HCT116 (cell line): ENCODE results near the gene PPM1A.

Experiments
- EZH2phosphoT487 ChIP-seq: fragments of 200-600 bp; IDR thresholded peaks from 2 replicates; pipeline ENCODE4 v1.6.1; 2018; ENCODE audit warnings: antibody characterized with exemption, borderline replicate concordance
- POLR2A ChIP-seq: IDR thresholded peaks from 2 replicates; pipeline ENCODE4 v1.7.0; 2011; ENCODE audit warnings: borderline replicate concordance; ENCODE audit not compliant: insufficient read depth, insufficient read length; ENCODE audit errors: extremely low read depth
- POLR2AphosphoS5 ChIP-seq: IDR thresholded peaks from 2 replicates; pipeline ENCODE4 v1.6.1; 2011; ENCODE audit warnings: mild to moderate bottlenecking, low read depth, low read length, moderate library complexity
- RAD21 ChIP-seq: IDR thresholded peaks from 2 replicates; pipeline ENCODE4 v1.6.1; 2012; ENCODE audit warnings: low read depth, mild to moderate bottlenecking
- SIN3A ChIP-seq: IDR thresholded peaks from 2 replicates; pipeline ENCODE4 v1.6.1; 2012; ENCODE audit warnings: low read depth
- SP1 ChIP-seq: IDR thresholded peaks from 2 replicates; pipeline ENCODE4 v1.6.1; 2012; ENCODE audit warnings: low read depth
- TF ChIP-seq, protein P1 (sequence below), 3 experiments: fragments of 200-600 bp in 1 of 3; sonication (generic) in 1 of 3; IDR thresholded peaks in 2 of 3; conservative IDR thresholded peaks in 1 of 3; 2 replicates each; pipeline ENCODE4 v1.5.1; 2012 to 2017; ENCODE audit warnings: low read depth in 2 of 3, low read length in 2 of 3, antibody characterized with exemption in 1 of 3, borderline replicate concordance in 1 of 3, control low read depth in 1 of 3, mild to moderate bottlenecking in 1 of 3, mixed read lengths in 1 of 3, mixed run types in 1 of 3, moderate library complexity in 1 of 3; ENCODE audit not compliant: insufficient read depth in 1 of 3
- TF ChIP-seq, protein P2 (sequence below): IDR thresholded peaks from 2 replicates; pipeline ENCODE4 v1.6.1; 2012; ENCODE audit warnings: low read depth
- TF ChIP-seq, protein P3 (sequence below): IDR thresholded peaks from 2 replicates; pipeline ENCODE4 v1.6.1; 2012
- TF ChIP-seq, protein P4 (sequence below): IDR thresholded peaks from 2 replicates; pipeline ENCODE4 v1.6.1; 2011; ENCODE audit warnings: mild to moderate bottlenecking, low read length, moderate library complexity; ENCODE audit not compliant: insufficient replicate concordance; ENCODE audit errors: extremely low read depth

DNA sequence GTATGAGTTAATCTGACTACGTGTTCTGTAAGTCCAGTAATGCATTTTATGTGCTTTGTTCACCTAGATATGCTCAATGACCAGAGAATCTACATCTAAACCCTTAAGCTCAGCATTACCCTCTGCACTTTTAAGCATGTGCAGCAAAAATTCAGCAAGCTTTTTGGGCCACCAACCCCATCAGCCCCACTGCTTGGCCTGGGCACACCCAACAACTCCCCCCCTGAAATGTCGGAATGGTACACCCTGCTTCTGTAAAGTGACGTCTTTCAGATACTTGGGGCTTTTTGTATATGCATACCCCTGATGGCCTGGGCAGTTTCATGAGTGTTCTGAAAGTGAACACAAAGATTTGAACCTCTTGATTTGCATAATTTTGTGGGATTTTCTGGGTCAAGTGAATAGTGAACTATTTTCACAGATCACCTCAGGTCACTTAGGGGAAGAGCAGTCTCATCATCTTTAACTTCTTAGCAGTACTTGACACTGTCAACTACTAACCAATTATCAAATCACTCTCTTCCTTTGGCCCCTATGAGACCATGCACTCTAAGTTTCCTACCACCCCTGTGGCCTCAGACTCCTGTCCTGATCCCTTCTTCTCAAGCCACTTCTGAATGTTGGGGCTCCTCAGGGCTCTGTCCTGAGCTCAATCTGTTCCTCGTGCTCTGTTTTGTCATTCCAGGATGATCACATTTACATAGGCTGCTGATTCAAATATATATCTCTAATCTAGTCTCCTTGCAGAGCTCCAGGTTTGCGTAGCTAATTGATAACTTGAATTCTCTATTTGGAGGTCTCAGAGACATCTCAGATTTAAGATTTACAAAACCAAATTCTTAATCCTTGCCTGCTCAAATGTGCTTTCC lies 36.3 kb upstream of the PPM1A start:
- TF ChIP-seq, protein P1, sequence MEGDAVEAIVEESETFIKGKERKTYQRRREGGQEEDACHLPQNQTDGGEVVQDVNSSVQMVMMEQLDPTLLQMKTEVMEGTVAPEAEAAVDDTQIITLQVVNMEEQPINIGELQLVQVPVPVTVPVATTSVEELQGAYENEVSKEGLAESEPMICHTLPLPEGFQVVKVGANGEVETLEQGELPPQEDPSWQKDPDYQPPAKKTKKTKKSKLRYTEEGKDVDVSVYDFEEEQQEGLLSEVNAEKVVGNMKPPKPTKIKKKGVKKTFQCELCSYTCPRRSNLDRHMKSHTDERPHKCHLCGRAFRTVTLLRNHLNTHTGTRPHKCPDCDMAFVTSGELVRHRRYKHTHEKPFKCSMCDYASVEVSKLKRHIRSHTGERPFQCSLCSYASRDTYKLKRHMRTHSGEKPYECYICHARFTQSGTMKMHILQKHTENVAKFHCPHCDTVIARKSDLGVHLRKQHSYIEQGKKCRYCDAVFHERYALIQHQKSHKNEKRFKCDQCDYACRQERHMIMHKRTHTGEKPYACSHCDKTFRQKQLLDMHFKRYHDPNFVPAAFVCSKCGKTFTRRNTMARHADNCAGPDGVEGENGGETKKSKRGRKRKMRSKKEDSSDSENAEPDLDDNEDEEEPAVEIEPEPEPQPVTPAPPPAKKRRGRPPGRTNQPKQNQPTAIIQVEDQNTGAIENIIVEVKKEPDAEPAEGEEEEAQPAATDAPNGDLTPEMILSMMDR (IDR thresholded peaks at IDR 0.05 in 2 of 3, conservative IDR thresholded peaks at IDR 0.05 in 1 of 3; ENCODE audit: borderline replicate concordance in 1 of 3, insufficient read depth in 1 of 3, low read depth in 2 of 3, low read length in 2 of 3): no peak
- TF ChIP-seq, protein P2, sequence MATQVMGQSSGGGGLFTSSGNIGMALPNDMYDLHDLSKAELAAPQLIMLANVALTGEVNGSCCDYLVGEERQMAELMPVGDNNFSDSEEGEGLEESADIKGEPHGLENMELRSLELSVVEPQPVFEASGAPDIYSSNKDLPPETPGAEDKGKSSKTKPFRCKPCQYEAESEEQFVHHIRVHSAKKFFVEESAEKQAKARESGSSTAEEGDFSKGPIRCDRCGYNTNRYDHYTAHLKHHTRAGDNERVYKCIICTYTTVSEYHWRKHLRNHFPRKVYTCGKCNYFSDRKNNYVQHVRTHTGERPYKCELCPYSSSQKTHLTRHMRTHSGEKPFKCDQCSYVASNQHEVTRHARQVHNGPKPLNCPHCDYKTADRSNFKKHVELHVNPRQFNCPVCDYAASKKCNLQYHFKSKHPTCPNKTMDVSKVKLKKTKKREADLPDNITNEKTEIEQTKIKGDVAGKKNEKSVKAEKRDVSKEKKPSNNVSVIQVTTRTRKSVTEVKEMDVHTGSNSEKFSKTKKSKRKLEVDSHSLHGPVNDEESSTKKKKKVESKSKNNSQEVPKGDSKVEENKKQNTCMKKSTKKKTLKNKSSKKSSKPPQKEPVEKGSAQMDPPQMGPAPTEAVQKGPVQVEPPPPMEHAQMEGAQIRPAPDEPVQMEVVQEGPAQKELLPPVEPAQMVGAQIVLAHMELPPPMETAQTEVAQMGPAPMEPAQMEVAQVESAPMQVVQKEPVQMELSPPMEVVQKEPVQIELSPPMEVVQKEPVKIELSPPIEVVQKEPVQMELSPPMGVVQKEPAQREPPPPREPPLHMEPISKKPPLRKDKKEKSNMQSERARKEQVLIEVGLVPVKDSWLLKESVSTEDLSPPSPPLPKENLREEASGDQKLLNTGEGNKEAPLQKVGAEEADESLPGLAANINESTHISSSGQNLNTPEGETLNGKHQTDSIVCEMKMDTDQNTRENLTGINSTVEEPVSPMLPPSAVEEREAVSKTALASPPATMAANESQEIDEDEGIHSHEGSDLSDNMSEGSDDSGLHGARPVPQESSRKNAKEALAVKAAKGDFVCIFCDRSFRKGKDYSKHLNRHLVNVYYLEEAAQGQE: no peak
- no peak for TF ChIP-seq POLR2A
- no peak for TF ChIP-seq EZH2phosphoT487
- no peak for TF ChIP-seq RAD21
- TF ChIP-seq, protein P3, sequence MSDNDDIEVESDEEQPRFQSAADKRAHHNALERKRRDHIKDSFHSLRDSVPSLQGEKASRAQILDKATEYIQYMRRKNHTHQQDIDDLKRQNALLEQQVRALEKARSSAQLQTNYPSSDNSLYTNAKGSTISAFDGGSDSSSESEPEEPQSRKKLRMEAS: no peak
- TF ChIP-seq SP1: no peak
- TF ChIP-seq, protein P4, sequence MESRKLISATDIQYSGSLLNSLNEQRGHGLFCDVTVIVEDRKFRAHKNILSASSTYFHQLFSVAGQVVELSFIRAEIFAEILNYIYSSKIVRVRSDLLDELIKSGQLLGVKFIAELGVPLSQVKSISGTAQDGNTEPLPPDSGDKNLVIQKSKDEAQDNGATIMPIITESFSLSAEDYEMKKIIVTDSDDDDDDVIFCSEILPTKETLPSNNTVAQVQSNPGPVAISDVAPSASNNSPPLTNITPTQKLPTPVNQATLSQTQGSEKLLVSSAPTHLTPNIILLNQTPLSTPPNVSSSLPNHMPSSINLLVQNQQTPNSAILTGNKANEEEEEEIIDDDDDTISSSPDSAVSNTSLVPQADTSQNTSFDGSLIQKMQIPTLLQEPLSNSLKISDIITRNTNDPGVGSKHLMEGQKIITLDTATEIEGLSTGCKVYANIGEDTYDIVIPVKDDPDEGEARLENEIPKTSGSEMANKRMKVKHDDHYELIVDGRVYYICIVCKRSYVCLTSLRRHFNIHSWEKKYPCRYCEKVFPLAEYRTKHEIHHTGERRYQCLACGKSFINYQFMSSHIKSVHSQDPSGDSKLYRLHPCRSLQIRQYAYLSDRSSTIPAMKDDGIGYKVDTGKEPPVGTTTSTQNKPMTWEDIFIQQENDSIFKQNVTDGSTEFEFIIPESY: no peak
- TF ChIP-seq SIN3A: no peak
- TF ChIP-seq POLR2AphosphoS5: no peak
